Mammary epithelial cell (primary cell): ENCODE results near the gene ATRNL1.
"Not testable (repeated sequence)": the region's sequence is repeated elsewhere in the genome, so short reads cannot be mapped to it uniquely, and the experiment has no call there.

Source experiments
- EZH2 ChIP-seq: IDR thresholded peaks from 2 replicates; pipeline ENCODE4 v1.6.1; 2012; ENCODE audit warnings: low read length, inconsistent platforms, borderline replicate concordance
- TF ChIP-seq, protein P1 (sequence below), 2 donors: IDR thresholded peaks in 1 of 2; conservative IDR thresholded peaks in 1 of 2; 2 replicates each; pipeline ENCODE4 v1.5.1; 2011 to 2012; ENCODE audit warnings: inconsistent platforms in 2 of 2, low read length in 2 of 2, mild to moderate bottlenecking in 2 of 2, control low read depth in 1 of 2, low read depth in 1 of 2; ENCODE audit not compliant: insufficient read depth in 1 of 2; ENCODE audit errors: extremely low read depth in 1 of 2

DNA sequence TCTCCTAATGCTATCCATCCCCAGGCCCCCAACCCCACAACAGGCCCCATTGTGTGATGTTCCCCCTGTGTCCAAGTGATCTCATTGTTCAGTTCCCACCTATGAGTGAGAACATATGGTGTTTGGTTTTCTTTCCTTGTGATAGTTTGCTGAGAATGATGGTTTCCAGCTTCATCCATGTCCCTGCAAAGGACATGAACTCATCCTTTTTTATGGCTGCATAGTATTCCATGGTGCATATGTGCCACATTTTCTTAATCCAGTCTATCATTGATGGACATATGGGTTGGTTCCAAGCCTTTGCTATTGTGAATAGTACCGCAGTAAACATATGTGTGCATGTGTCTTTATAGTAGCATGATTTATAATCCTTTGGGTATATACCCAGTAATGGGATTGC is 160.6 kb downstream of the ATRNL1 start:
- TF ChIP-seq, protein P1, sequence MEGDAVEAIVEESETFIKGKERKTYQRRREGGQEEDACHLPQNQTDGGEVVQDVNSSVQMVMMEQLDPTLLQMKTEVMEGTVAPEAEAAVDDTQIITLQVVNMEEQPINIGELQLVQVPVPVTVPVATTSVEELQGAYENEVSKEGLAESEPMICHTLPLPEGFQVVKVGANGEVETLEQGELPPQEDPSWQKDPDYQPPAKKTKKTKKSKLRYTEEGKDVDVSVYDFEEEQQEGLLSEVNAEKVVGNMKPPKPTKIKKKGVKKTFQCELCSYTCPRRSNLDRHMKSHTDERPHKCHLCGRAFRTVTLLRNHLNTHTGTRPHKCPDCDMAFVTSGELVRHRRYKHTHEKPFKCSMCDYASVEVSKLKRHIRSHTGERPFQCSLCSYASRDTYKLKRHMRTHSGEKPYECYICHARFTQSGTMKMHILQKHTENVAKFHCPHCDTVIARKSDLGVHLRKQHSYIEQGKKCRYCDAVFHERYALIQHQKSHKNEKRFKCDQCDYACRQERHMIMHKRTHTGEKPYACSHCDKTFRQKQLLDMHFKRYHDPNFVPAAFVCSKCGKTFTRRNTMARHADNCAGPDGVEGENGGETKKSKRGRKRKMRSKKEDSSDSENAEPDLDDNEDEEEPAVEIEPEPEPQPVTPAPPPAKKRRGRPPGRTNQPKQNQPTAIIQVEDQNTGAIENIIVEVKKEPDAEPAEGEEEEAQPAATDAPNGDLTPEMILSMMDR (conservative IDR thresholded peaks at IDR 0.05 in 1 of 2, IDR thresholded peaks at IDR 0.05 in 1 of 2; ENCODE audit: extremely low read depth in 1 of 2, insufficient read depth in 1 of 2, low read depth in 1 of 2, low read length in 2 of 2) = not testable (repeated sequence)
- TF ChIP-seq EZH2 = not testable (repeated sequence)
